ENCODE measurements around the gene NUMB.

The NUMB gene

GRCh38 chr14:73285979-73286378, 172.4 kb downstream of the NUMB start:
- DNase-seq = no peak

GRCh38 chr14:73283608-73284379, 174.6 kb downstream of the NUMB start:
- DNase-seq = no peak

GRCh38 chr14:73280903-73281302, 177.4 kb downstream of the NUMB start:
- DNase-seq = no peak

GRCh38 chr14:73277376-73277775, 181.0 kb downstream of the NUMB start:
- no peak for DNase-seq

- no peak for DNase-seq
Observed at GRCh38 chr14:73276836-73277235, 181.5 kb downstream of the NUMB start.

GRCh38 chr14:73273799-73274198, 184.5 kb downstream of the NUMB start:
- peak; percentile 9 for DNase-seq

GRCh38 chr14:73272393-73272792, 186.0 kb downstream of the NUMB start:
- DNase-seq = peak; percentile 41

GRCh38 chr14:73269729-73270531, 188.4 kb downstream of the NUMB start:
- DNase-seq = peak; percentile 51

GRCh38 chr14:73267474-73267873, 190.9 kb downstream of the NUMB start:
- peak; percentile 12 for DNase-seq

- DNase-seq = no peak
Observed at GRCh38 chr14:73266317-73266716, 192.0 kb downstream of the NUMB start.

GRCh38 chr14:73265721-73266046, 192.7 kb downstream of the NUMB start:
- no peak for DNase-seq

GRCh38 chr14:73264885-73265720, 193.2 kb downstream of the NUMB start:
- no peak for DNase-seq

- peak; percentile 17 for DNase-seq
Observed at GRCh38 chr14:73264080-73264884, 194.1 kb downstream of the NUMB start.

GRCh38 chr14:73263606-73264005, 194.7 kb downstream of the NUMB start:
- no peak for DNase-seq

GRCh38 chr14:73262427-73263183, 195.7 kb downstream of the NUMB start:
- DNase-seq = peak; percentile 10

- peak; percentile 15 for DNase-seq
Observed at GRCh38 chr14:73261520-73262426, 196.6 kb downstream of the NUMB start.

GRCh38 chr14:73261075-73261474, 197.3 kb downstream of the NUMB start:
- no peak for DNase-seq

GRCh38 chr14:73260574-73260973, 197.8 kb downstream of the NUMB start:
- no peak for DNase-seq

- DNase-seq = peak; percentile 4
Observed at GRCh38 chr14:73259837-73260236, 198.5 kb downstream of the NUMB start.

- DNase-seq = peak; percentile 7
Observed at GRCh38 chr14:73258845-73259611, 199.3 kb downstream of the NUMB start.

All from femur (tissue), 1 donor.